ENCODE data around the gene EXD3. TPM values are rescaled to one million over a fixed set of nuclear protein-coding genes. Genes with fewer than 3 reads are reported as not detected.
A peak's percentile ranks its signal among the peaks of the same experiment; 100 is the strongest.

EXD3 gene
- total RNA-seq, 3 donors from 2014 or later: 39.4 to 56.7 (median 40.1) TPM

- intact Hi-C loops (cut with DNase I, micrococcal nuclease): no loop called here
- no peaks in the 10 kb centered on the region for H3K9me3 ChIP-seq
Measured at GRCh38 chr9:137368431-137369035, 54.4 kb downstream of the EXD3 start.

GRCh38 chr9:137367506-137368430 is 55.2 kb downstream of the EXD3 start:
- no peak for ATAC-seq
- no peaks in the 10 kb centered on the region for H3K36me3 ChIP-seq (ENCODE audit: low read depth)
- intact Hi-C loops (cut with DNase I, micrococcal nuclease): no loop called here
- TF ChIP-seq CTCF (IDR thresholded peaks at IDR 0.05): no peak
- DNase-seq: peak in 1 of 3 donors; percentile 16
- H3K4me1 ChIP-seq (ENCODE audit: low read depth): no peaks in the 10 kb centered on the region
- no peaks in the 10 kb centered on the region for H3K9me3 ChIP-seq
- no peak overlapping the region for H3K4me3 ChIP-seq

More at GRCh38 chr9:137368431-137369035, 54.4 kb downstream of the EXD3 start:
- Histone ChIP-seq H3K36me3 (ENCODE audit: low read depth) (no peaks in the 10 kb centered on the region), H3K4me1 (ENCODE audit: low read depth) (no peaks in the 10 kb centered on the region), H3K4me3 (no peak overlapping the region)
- no peak for TF ChIP-seq CTCF (IDR thresholded peaks at IDR 0.05)
- no peak for ATAC-seq
- peak in 1 of 3 donors; percentile 37 for DNase-seq

GRCh38 chr9:137366891-137367381 is 56.0 kb downstream of the EXD3 start:
- ATAC-seq: no peak

GRCh38 chr9:137366445-137366810 is 56.5 kb downstream of the EXD3 start:
- H3K4me3 ChIP-seq: no peak overlapping the region
- H3K4me1 ChIP-seq (ENCODE audit: low read depth): no peaks in the 10 kb centered on the region
- no peak for ATAC-seq
- DNase-seq: peak in 1 of 3 donors; percentile 36
- intact Hi-C loops (cut with DNase I, micrococcal nuclease): no loop called here
- no peaks in the 10 kb centered on the region for H3K36me3 ChIP-seq (ENCODE audit: low read depth)
- TF ChIP-seq CTCF (IDR thresholded peaks at IDR 0.05): no peak
- H3K9me3 ChIP-seq: no peaks in the 10 kb centered on the region

More at GRCh38 chr9:137366891-137367381, 56.0 kb downstream of the EXD3 start:
- peak in 2 of 3 donors; percentile 22 to 27 for DNase-seq
- Histone ChIP-seq H3K9me3 (no peaks in the 10 kb centered on the region), H3K4me1 (ENCODE audit: low read depth) (no peaks in the 10 kb centered on the region), H3K36me3 (ENCODE audit: low read depth) (no peaks in the 10 kb centered on the region), H3K4me3 (no peak overlapping the region)
- intact Hi-C loops (cut with DNase I, micrococcal nuclease): no loop called here
- TF ChIP-seq CTCF (IDR thresholded peaks at IDR 0.05): no peak

- intact Hi-C loops (cut with DNase I, micrococcal nuclease): no loop called here
- ATAC-seq (no peak), DNase-seq (peak in 1 of 3 donors; percentile 10)
- no peak overlapping the region for H3K4me3 ChIP-seq
- H3K4me1 ChIP-seq (ENCODE audit: low read depth): no peaks in the 10 kb centered on the region
- H3K36me3 ChIP-seq (ENCODE audit: low read depth): no peaks in the 10 kb centered on the region
- H3K9me3 ChIP-seq: no peaks in the 10 kb centered on the region
- TF ChIP-seq CTCF (IDR thresholded peaks at IDR 0.05): no peak
Measured at GRCh38 chr9:137365552-137366444, 57.2 kb downstream of the EXD3 start.

All from mucosa of descending colon (tissue), 3 donors.